A549 (cell line): ENCODE results near the gene CCDC71L.

Experiments used
- CBX8 ChIP-seq: fragments of 200-600 bp; sonication (generic); IDR thresholded peaks from 2 replicates; pipeline ENCODE4 v1.6.1; 2016
- EP300 ChIP-seq, 2 experiments: fragments of >200 bp; sonication (Bioruptor Twin); formaldehyde crosslinking; IDR thresholded peaks; 2 replicates in 1 of 2; 3 replicates in 1 of 2; pipeline ENCODE4 v1.6.1; 2016 to 2017
- ESRRA ChIP-seq: fragments of 150-350 bp; IDR thresholded peaks from 2 replicates; pipeline ENCODE4 v1.6.1; 2014; ENCODE audit warnings: mild to moderate bottlenecking, low read length, borderline replicate concordance
- FOSL2 ChIP-seq, 2 experiments: fragments of 450-650 bp in 1 of 2; fragments of >200 bp in 1 of 2; sonication (Bioruptor Twin) in 1 of 2; formaldehyde crosslinking; IDR thresholded peaks; 2 replicates each; pipeline versions ENCODE4 v1.5.0 to v1.6.1; 2016 to 2020; ENCODE audit warnings: mild to moderate bottlenecking in 1 of 2, moderate library complexity in 1 of 2
- GATA3 ChIP-seq: IDR thresholded peaks from 2 replicates; pipeline ENCODE4 v1.6.1; 2012; ENCODE audit warnings: borderline replicate concordance
- HDAC2 ChIP-seq: fragments of 200-600 bp; sonication (generic); IDR thresholded peaks from 2 replicates; pipeline ENCODE4 v1.6.1; 2016
- KDM1A ChIP-seq: fragments of 200-600 bp; sonication (generic); IDR thresholded peaks from 2 replicates; pipeline ENCODE4 v1.6.1; 2016; ENCODE audit warnings: low read depth, mild to moderate bottlenecking
- KDM5A ChIP-seq: fragments of 200-600 bp; sonication (generic); IDR thresholded peaks from 2 replicates; pipeline ENCODE4 v1.6.1; 2016; ENCODE audit warnings: antibody characterized with exemption, mild to moderate bottlenecking
- NR3C1 ChIP-seq: fragments of >200 bp; sonication (Bioruptor Twin); formaldehyde crosslinking; IDR thresholded peaks from 3 replicates; pipeline ENCODE4 v1.6.1; 2017
- ZC3H11A ChIP-seq: fragments of 450-650 bp; IDR thresholded peaks from 2 replicates; pipeline ENCODE4 v1.6.1; 2014; ENCODE audit warnings: antibody characterized with exemption, mild to moderate bottlenecking
- TF ChIP-seq, protein P1 (sequence below): fragments of >200 bp; sonication (Bioruptor Twin); formaldehyde crosslinking; IDR thresholded peaks from 3 replicates; pipeline ENCODE4 v1.5.1; 2016

DNA sequence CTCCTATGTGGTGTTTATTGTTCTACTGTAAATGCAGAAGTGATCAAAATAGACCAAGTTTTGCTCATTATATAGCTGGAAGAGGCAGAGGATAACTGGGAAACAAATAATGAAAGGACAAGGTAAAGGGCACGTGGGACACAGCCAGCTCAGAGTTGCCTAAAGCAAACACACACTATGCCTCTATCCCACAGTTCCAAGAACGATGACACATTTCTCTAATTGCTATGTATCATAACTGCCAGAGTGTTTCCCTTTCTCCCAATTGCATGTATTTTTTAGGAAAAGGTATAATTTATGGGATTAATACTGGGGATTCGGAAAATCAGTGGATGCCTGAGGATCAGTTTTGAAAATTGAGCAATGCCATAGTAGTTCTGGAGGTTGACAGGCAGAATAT lies 49.0 kb downstream of the CCDC71L start:
- TF ChIP-seq HDAC2, result no peak
- TF ChIP-seq, protein P1, sequence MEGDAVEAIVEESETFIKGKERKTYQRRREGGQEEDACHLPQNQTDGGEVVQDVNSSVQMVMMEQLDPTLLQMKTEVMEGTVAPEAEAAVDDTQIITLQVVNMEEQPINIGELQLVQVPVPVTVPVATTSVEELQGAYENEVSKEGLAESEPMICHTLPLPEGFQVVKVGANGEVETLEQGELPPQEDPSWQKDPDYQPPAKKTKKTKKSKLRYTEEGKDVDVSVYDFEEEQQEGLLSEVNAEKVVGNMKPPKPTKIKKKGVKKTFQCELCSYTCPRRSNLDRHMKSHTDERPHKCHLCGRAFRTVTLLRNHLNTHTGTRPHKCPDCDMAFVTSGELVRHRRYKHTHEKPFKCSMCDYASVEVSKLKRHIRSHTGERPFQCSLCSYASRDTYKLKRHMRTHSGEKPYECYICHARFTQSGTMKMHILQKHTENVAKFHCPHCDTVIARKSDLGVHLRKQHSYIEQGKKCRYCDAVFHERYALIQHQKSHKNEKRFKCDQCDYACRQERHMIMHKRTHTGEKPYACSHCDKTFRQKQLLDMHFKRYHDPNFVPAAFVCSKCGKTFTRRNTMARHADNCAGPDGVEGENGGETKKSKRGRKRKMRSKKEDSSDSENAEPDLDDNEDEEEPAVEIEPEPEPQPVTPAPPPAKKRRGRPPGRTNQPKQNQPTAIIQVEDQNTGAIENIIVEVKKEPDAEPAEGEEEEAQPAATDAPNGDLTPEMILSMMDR, result no peak
- TF ChIP-seq KDM1A, result no peak
- TF ChIP-seq EP300 (IDR thresholded peaks at IDR 0.05), result no peak
- no peak for TF ChIP-seq NR3C1
- TF ChIP-seq ZC3H11A, result no peak
- TF ChIP-seq KDM5A, result no peak
- TF ChIP-seq FOSL2 (IDR thresholded peaks at IDR 0.05), result no peak
- TF ChIP-seq FOSL2 (CRISPR knock-in tag; IDR thresholded peaks at IDR 0.05), result no peak
- TF ChIP-seq CBX8, result no peak
- TF ChIP-seq GATA3, result no peak
- TF ChIP-seq ESRRA, result no peak
